ENCODE data around the gene HDAC4.

- TF ChIP-seq CTCF (IDR thresholded peaks at IDR 0.05) (no peak), POLR2A (IDR thresholded peaks at IDR 0.05) (no peak), EP300 (IDR thresholded peaks at IDR 0.05) (no peak)
Observed at GRCh38 chr2:239264492-239264837, 136.4 kb downstream of the HDAC4 start.

Data from tibial nerve (tissue), 4 donors.